H4 (cell line): ENCODE results near the gene DLG2. TPM values are rescaled to one million over a fixed set of nuclear protein-coding genes. Genes with fewer than 3 reads are reported as not detected.

Experiments
- DNase-seq: peaks from one replicate; pipeline ENCODE4 v3.0.0-alpha.2; 2015; ENCODE audit warnings: low spot score
- total RNA-seq: library from RNA; depleted of rRNA; stranded (reverse); fragments of >200 nt; shearing (Covaris generic); gene quantifications from 2 replicates; pipeline ENCODE4 v1.2.3, GENCODE V29; 2014

Gene DLG2
- total RNA-seq, 1 experiment from 2014 or later, result 2.6 TPM

GRCh38 chr11:83852775-83853442 is 1774.2 kb downstream of the DLG2 start:
- no peak for DNase-seq

DNA sequence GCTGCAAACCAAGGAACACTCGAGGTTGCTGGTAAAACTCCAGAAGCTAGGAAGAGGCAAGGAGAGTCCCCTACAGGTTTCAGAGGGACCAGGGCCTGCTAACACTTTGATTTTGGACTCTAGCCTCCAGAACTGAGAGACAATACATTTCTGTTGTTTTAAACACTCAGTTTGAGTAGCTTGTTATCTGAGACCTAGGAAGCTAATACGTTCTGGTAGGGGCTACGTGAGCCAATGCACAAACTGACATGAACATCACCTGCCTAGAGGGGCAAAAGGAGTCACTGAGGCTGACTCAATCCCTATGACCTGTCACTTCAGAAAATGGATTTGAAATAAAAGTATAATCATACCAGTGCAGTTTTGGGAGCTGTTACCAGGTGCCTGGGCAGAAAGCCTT is 1775.1 kb downstream of the DLG2 start:
- no peak for DNase-seq

- no peak for DNase-seq
These were observed 1779.6 kb downstream of the DLG2 start for GRCh38 chr11:83847467-83848034.

DNA sequence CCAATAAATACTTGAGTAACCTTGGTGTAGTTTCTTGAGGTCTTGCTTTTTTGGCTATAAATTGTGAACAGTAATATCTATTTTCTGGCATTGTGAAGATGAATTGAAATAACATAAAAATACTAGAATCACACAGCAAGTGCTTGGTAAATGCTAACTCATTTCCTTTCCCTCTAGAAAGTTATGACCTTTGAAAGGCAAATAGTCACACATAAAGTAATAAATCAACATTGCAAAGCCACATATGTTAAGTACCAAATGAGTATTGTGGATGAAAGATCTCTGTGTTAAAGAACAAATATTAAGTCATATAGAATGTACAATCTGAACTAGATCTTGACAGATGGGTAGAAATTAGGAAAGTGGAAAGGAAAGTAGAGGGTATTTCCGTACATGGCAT is 1781.3 kb downstream of the DLG2 start:
- no peak for DNase-seq

DNA sequence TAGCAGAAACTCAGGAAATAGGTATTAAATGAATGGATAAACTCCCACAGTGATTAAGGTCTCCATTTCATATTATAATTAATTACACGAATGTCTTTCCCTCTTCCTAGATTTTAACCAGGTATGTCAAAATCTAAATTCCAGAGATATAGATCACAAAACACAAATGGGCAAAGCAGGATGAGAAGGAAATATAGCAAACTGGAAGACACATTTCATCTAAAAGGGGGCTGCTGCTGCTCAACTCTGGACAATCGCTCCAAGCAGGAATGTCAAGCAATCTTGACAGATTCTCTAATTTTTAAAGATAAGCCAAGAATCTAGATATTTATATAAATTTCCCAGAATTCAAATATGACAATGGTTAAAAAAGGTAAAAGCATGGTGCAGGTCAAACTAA is 1786.8 kb downstream of the DLG2 start:
- DNase-seq, result no peak

- DNase-seq, result peak; percentile 57
These were observed 1790.1 kb downstream of the DLG2 start for GRCh38 chr11:83836883-83837654.

DNA sequence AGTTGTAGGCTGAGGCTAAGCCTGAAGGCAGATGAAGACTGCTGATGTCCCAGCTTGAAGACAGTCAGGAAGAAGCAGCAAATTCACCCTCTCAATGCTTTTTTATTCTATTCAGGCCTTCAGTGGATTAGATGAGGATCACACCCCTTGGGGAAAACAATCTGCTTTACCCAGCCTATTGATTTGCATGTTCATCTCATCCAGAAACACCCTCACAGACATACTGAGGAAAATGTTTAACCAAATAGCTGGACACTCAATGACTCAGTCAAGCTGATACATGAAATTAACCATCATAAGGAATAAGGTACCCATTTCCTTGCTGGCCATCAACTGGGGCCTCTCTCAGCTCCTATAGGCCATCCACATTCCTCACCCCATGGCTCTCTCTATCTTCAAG is 1791.1 kb downstream of the DLG2 start:
- no peak for DNase-seq

DNA sequence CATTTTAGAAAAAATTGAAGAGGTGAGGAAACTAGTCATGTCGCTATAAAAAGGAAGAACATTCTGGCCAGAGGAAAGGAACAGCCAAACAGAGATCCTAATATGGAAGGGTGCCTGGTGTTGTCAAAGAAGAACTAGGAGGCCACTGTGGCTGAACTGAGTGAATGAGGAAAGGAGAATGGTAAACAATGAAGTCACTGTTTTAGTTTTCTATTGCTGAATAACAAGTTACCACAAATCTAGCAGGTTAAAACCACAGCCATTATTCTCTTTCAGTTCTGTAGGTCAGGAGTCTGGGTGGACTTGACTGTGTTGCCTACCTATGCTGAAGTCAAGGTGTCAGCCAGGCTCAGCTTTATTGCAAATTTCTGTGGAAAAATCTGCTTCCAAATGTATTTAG is 1791.7 kb downstream of the DLG2 start:
- peak; percentile 58 for DNase-seq

GRCh38 chr11:83831929-83832328 is 1795.2 kb downstream of the DLG2 start:
- DNase-seq, result no peak

GRCh38 chr11:83827940-83828554 is 1799.1 kb downstream of the DLG2 start:
- peak; percentile 50 for DNase-seq

- DNase-seq, result no peak
These were observed 1799.6 kb downstream of the DLG2 start for GRCh38 chr11:83827520-83827919.

- DNase-seq, result no peak
These were observed 1801.1 kb downstream of the DLG2 start for GRCh38 chr11:83826078-83826477.

DNA sequence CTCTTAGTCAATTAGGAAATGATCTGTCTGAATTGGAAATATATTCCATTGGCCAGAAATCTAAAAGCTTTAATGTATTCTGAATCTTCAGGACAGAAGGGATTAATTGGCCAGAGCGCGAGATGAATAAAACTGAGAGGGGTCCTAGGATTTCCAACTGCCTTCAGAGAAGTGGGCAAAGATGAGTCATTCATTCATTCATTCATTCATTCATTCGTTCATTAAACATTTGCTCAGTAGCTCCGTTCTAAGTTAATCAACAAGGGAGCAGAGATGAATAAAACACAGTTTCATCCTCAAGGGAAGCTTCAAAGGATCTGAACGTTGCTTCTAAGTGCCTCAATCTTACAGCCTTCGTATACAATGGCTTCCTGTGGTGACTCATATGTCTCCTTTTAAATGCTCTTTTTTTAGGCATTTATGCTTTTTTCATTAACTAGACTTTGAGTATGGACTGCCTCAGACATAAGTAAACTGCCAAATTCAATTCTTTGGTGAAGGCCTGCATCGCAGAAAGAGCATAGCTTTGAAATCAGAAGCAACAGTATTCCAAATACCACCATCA is 1803.6 kb downstream of the DLG2 start:
- no peak for DNase-seq

DNA sequence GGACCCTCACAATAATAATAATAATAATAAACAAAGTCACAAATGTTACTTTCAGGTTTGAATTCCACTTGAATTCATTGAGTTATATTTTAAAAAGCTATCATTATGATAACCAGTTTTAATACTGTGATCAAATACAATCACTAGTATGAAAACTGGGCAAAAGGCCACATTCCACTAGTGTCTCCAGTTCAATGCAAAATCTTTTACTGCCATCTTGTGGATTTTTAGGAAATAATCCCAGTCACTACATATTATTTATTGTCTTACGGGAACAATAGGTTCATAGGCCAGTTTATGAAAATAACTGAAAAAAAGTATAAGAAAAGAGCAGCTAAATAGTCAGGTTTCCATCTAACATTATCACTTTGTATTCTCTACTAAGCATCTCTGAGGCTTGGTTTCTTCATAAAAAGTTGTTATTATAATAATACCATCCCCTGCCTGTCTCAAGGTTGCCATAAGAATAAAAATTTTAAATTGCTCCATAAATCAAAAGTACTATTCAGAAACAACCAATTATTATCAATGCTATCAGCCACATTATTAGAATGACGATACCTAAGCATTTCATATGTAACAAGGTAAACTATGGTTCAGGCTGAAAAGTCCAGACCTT is 1807.1 kb downstream of the DLG2 start:
- peak; percentile 48 for DNase-seq

DNA sequence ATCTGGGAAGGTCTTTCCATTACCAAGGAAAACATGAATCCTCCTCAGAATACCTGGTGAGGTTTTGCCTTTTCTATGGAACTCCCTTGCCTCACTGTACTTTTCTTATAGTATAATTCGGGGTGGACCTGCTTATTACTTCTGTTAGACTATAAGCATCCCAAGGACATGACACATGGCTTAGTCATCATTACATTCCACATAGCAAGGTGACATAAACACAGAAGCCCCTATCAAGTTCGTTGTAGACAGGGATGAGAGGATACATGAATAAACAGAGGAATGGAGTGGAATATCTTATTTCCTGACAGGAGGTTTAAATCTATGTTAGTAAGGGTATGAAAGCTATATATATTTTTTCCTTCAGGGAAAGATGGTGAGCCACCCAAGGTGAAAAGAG is 1808.8 kb downstream of the DLG2 start:
- DNase-seq, result no peak

DNA sequence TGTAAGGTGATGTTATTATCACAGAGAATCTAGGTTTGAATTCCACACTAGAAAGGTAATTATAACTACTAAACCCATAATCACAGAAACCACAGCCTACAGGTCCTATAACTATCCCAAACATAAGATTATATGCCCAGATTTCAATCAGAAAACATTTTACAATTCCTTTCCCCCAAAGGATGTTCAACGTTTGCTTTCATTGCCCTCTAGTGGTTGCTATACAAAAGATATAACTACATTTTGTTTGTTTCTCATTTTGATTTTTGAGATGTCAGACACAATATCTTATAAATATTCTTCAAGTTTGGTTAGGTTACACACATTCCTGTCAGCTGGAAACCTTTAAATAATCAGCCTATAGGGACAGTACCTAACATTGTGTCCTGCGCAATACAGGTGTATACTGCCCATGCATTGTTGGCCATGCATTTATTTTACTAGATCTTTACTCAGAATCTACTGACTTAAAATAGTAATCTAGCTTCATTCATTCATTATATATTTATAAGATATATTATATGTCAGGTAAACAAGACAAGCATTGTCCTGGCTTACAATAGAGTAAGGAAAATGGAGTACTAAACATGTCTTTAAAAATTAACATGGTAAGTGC is 1810.5 kb downstream of the DLG2 start:
- peak; percentile 27 for DNase-seq

DNA sequence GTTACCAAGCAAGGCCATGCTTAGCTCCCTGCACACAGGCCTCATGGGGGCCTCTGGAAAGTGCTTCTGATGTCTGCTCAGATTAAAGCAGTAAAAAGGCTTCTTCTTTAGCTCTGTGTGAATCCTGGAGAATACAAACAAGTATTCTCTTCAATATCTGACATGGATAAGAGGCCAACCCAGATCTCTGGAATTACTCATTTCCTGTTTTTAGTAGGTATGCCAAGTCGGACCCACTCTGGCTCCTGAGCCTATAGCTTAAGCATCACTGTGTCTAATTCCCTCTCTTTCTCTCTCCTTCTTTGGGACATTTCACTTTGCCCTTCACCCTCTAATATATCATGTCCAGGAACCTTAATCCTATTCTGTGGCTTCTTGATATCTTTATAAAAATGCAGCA is 1811.4 kb downstream of the DLG2 start:
- DNase-seq, result no peak

DNA sequence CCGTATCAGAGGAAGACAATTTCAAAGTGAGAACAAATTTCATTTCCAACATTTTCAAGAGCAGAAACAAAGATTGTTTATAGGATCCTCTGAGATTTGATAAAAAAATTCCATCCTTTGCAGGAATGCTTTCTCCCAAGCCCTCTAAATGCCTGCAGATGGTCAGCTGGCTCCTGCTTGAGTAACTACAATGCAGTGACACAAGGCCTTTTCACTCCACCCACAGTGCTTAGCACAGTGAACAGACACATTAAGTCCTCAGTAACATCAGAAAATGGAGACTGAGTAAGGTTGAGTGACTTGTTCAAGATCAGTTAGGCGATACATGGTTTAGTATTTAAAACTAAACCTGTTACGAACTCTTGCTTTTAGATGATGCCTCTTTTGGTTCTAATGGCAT is 1813.8 kb downstream of the DLG2 start:
- no peak for DNase-seq

- no peak for DNase-seq
These were observed 1817.9 kb downstream of the DLG2 start for GRCh38 chr11:83809274-83809673.

DNA sequence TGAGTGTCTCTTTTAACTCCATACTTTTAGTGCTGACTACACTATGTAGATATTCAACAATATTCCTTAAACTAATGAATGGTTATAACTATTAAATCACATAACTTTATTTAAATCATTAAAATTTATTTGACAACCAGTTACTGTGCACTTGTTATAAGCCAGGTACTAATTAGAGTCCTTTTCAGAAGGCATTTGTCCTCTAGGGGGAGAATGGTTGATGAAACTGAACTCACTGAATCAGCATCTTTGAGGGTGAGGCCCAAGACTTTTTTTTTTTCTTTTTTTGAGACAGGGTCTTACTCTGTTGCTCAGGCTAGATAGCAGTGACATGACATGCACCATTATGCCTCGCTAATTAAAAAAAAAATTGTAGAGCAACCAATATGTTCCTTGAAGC is 1825.3 kb downstream of the DLG2 start:
- no peak for DNase-seq

DNA sequence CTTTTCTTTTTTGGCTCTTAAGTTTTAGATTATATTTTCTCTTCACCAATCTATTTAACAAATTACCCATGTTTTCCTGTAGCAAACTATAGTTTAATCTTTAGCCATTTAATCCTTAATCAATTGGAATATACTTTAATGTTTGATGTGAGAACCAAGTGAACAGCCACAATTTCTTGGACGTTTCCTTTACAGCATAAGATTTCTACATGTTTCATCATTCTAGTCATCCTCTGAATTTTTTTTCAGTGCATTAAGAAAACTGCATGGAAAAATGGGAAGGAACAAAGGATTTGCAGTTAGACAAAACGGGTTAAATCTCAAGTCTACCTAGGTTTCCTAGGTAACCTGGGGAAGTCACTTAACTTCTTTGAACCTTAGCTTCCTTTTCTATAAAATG is 1833.8 kb downstream of the DLG2 start:
- no peak for DNase-seq

DNA sequence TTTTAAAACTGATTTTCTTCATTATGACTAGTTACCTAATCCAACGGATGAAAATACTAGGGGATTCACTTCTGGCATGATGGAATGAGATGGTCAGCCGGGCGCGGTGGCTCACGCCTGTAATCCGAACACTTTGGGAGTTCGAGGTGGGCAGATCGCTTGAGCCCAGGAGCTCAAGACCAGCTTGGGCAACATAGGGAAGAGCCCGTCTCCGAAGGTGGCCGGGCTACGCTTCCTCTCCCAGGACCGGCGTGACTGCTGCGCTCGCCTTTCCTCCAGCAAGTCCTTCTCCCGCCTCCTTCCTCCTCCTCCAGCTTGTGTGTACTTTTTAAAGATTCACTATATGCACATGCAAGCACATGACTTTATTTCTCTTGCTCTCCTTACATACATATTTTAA is 1835.6 kb downstream of the DLG2 start:
- no peak for DNase-seq
